BJ (cell line): ENCODE data around the gene FBXO48. TPM values are rescaled to one million over a fixed set of nuclear protein-coding genes. Genes with fewer than 3 reads are reported as not detected.

Source experiments
- CTCF ChIA-PET: fragments of 350-600 bp; formaldehyde crosslinking; extraction: SDS; loops from one replicate; lab custom pipeline; 2021; ENCODE audit warnings: antibody characterized with exemption, inconsistent platforms; lab: Yijun Ruan, JAX
- POLR2A ChIA-PET: fragments of 300-600 bp; sonication (Branson Sonifier 250); formaldehyde crosslinking; extraction: SDS; loops from one replicate; lab custom pipeline; 2021; ENCODE audit warnings: antibody characterized with exemption; lab: Charles Lee
- DNase-seq: peaks from one replicate; pipeline ENCODE4 v3.0.0-alpha.2; 2011; ENCODE audit warnings: low read depth
- H3K27me3 ChIP-seq: 2 replicates; pipeline ENCODE4 v1.6.0; 2011; ENCODE audit warnings: low read length; ENCODE audit not compliant: control insufficient read depth, insufficient read depth
- H3K36me3 ChIP-seq: 2 replicates; pipeline ENCODE4 v1.5.1; 2011; ENCODE audit warnings: low read length; ENCODE audit not compliant: control insufficient read depth, insufficient read depth
- H3K4me3 ChIP-seq: 2 replicates; pipeline ENCODE4 v1.5.1; 2011; ENCODE audit warnings: low read depth, mild to moderate bottlenecking, control low read depth, low read length
- CTCF ChIP-seq: IDR thresholded peaks from 2 replicates; pipeline ENCODE4 v1.5.1; 2011; ENCODE audit warnings: low read depth, mild to moderate bottlenecking, control low read depth, inconsistent platforms, low read length, moderate library complexity; ENCODE audit not compliant: insufficient read depth
- polyA plus RNA-seq: library from polyadenylated mRNA; depleted of rRNA; stranded (reverse); fragments of >200 nt; gene quantifications from 2 replicates; pipeline ENCODE4 v1.2.3, GENCODE V29; 2011

The FBXO48 gene
- polyA plus RNA-seq, 1 experiment: 0.49 TPM

- DNase-seq: no peak
- TF ChIP-seq CTCF: no peak
- no peak overlapping the region for H3K4me3 ChIP-seq
- POLR2A ChIA-PET: no interaction called here
- no peaks in the 10 kb centered on the region for H3K27me3 ChIP-seq
- H3K36me3 ChIP-seq: no peaks in the 10 kb centered on the region
- CTCF ChIA-PET: interaction anchor here (1.4 kb wide), 1 partner anchor 83 kb away, joined by 3 read pairs; no protein-coding TSS in a partner anchor
Observed at GRCh38 chr2:68512326-68512725, 45.2 kb upstream of the FBXO48 start.

- ChIA-PET POLR2A (no interaction called here), CTCF (interaction anchor here (0.6 to 1.5 kb wide), 4 partner anchors 17 to 280 kb away, joined by 3 to 7 read pairs (median 3); no protein-coding TSS in a partner anchor)
- Histone ChIP-seq H3K27me3 (no peaks in the 10 kb centered on the region), H3K4me3 (no peak overlapping the region), H3K36me3 (no peaks in the 10 kb centered on the region)
- no peak for TF ChIP-seq CTCF
- no peak for DNase-seq
Observed at GRCh38 chr2:68506170-68506569, 39.1 kb upstream of the FBXO48 start.

- DNase-seq: no peak
- Histone ChIP-seq H3K27me3 (no peaks in the 10 kb centered on the region), H3K36me3 (no peaks in the 10 kb centered on the region), H3K4me3 (no peak overlapping the region)
- ChIA-PET POLR2A (no interaction called here), CTCF (interaction anchor here (0.7 to 1.5 kb wide), 4 partner anchors 17 to 89 kb away, joined by 3 to 7 read pairs (median 3); no protein-coding TSS in a partner anchor)
- TF ChIP-seq CTCF: no peak
Observed at GRCh38 chr2:68505603-68506159, 38.6 kb upstream of the FBXO48 start.

- DNase-seq: no peak
- CTCF ChIA-PET: interaction anchor here (1.7 kb wide), 1 partner anchor 14 kb away, joined by 11 read pairs; no protein-coding TSS in a partner anchor
- Histone ChIP-seq H3K4me3 (no peak overlapping the region), H3K36me3 (no peaks in the 10 kb centered on the region), H3K27me3 (no peaks in the 10 kb centered on the region)
- POLR2A ChIA-PET: no interaction called here
- TF ChIP-seq CTCF: no peak
Observed at GRCh38 chr2:68501768-68502167, 34.7 kb upstream of the FBXO48 start.

- CTCF ChIA-PET: interaction anchor here (1.7 kb wide), 1 partner anchor 12 kb away, joined by 11 read pairs; no protein-coding TSS in a partner anchor
- no peaks in the 10 kb centered on the region for H3K27me3 ChIP-seq
- H3K4me3 ChIP-seq: no peak overlapping the region
- H3K36me3 ChIP-seq: no peaks in the 10 kb centered on the region
- POLR2A ChIA-PET: no interaction called here
- no peak for TF ChIP-seq CTCF
- no peak for DNase-seq
Observed at GRCh38 chr2:68500649-68501048, 33.6 kb upstream of the FBXO48 start.
